ENCODE data around the gene HOXA10.

HOXA10 gene

DNA sequence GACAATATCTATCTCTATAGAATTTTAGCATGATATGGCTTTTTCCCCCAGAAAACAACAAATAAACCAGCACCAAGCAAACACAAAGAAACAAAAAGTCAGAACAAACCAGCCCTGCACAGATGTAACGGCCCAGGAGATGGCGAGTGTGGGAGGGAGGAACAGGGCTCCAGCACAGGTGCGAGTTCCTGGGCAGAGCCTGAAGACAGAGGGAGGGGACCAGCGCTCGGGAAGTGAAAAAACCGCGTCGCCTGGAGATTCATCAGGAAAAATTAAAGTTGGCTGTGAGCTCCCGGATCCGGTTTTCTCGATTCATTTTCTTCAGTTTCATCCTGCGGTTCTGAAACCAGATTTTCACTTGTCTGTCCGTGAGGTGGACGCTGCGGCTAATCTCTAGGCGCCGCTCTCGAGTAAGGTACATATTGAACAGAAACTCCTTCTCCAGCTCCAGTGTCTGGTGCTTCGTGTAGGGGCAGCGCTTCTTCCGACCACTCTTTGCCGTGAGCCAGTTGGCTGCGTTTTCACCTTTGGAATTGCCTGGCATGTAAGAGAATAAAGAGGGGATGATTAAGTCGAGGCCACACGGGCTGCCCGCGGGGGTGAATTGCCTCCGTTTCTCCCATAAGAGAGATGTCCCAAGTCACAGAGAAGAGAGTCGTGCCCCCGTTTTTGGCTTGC is 2.3 kb downstream of the HOXA10 start:
- TF ChIP-seq CTCF (IDR thresholded peaks at IDR 0.05; ENCODE audit: control extremely low read depth, extremely low read depth, low read depth, missing control alignments), result no peak
- ChIA-PET CTCF (interaction anchor here (3.8 kb wide), 1 partner anchor 11 kb away, joined by 19 read pairs; no protein-coding TSS in a partner anchor), POLR2A (no interaction called here)
- DNase-seq (ENCODE audit: extremely low spot score), result no peak

DNA sequence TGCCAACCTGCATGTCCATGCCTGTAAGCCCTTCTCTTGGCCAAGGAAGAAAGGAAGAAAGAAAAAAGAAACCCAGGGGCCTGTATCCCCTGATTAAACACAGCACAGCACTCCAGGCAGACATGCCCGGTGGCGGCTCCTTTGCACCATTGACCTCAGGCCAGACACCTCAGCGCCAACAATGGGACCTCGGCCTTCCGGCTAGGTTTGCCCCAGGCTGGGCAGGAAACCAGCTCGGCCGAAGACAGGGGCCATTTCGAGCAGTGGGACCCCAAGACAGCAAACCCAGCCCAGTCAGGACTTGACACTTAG is 2.8 kb downstream of the HOXA10 start:
- POLR2A ChIA-PET, result no interaction called here
- no peak for DNase-seq (ENCODE audit: extremely low spot score)
- no peak for TF ChIP-seq CTCF (IDR thresholded peaks at IDR 0.05; ENCODE audit: control extremely low read depth, extremely low read depth, low read depth, missing control alignments)
- CTCF ChIA-PET, result interaction anchor here (3.8 kb wide), 1 partner anchor 10 kb away, joined by 19 read pairs; no protein-coding TSS in a partner anchor

DNA sequence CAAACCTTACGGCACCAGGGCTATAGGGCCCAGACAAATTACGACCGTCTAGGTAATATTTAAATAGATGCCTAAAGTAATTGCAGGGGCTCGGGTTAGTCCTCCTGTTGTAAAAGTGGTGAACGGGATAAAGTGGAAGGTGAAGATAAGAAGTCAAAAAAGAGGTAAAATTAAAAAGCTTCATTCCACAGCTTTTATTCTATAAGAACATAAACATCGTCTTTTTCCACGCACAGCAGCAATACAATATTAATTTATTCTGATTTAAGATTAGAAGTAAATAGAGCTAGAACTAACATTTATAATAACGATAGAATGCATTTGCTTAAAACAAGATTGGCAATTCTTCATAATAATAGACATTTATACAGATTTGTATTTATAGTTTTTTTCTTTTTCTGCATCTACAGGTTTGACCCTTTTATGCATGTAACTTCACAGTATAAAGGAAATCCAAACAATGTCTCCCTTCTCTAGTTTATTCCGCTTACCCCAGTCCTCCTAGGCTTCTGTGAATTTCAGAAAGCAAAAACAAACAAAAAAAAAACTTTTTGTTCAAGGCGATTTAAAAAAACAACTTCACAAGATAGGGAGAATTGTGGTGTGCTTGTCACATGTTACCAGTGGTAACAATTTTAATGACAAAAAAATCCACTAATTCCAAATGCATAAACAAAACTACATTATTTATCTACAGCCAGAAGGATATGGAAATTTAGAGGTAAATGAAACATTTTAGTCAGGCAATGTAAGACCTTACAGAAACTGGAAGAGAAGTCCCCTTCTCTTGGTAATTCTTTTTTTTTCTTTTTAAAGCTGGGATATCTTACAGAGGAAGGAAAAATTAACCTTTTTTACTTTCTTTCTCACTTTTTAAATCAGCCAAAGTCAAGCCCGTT is 3.4 kb downstream of the HOXA10 start:
- ChIA-PET CTCF (interaction anchor here (3.8 kb wide), 1 partner anchor 10 kb away, joined by 19 read pairs; no protein-coding TSS in a partner anchor), POLR2A (no interaction called here)
- no peak for DNase-seq (ENCODE audit: extremely low spot score)
- no peak for TF ChIP-seq CTCF (IDR thresholded peaks at IDR 0.05; ENCODE audit: control extremely low read depth, extremely low read depth, low read depth, missing control alignments)

DNA sequence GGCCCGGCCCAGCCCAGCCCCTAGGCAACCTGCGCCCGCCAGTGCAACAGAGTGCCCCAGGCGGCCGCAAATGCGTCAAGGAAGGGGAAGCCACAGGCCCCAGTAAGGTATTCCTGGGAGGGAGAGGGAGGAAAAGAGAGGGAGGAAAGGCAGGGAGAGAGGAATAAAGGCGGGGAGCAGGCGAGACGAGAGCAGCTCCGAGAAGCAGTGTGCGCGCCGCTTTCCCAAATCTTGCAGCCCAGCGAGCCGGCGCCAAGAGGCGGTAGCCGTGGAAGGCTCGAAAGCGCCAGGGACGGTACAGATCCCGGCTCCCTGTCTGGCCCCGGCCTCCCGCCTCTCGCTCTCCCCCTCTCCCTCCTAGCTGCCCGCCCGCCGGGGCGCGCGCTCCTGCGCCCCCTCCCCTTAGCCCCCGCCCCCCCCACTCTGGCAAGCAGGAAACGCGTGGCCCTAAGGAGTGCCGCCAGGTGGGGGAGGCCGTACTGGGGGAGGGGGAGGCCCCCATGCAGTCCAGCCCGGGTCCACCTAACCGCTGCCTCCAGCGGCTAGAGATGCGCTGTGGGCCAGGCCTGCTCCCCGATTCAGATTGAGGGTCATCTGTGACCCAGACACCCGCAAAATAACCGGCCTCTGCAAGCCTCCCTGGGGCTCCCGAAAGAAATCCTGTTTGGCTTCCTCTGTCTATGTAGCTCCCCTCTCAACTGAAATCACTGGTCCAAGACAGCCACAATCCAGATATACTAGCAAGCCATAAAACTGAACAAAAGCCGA is 4.3 kb downstream of the HOXA10 start:
- TF ChIP-seq CTCF (IDR thresholded peaks at IDR 0.05; ENCODE audit: control extremely low read depth, extremely low read depth, low read depth, missing control alignments), result no peak
- no peak for DNase-seq (ENCODE audit: extremely low spot score)
- ChIA-PET POLR2A (no interaction called here), CTCF (interaction anchor here (3.8 kb wide), 1 partner anchor 9 kb away, joined by 19 read pairs; no protein-coding TSS in a partner anchor)

- ChIA-PET POLR2A (no interaction called here), CTCF (interaction anchor here (1.6 to 2.0 kb wide), 3 partner anchors 9 to 486 kb away, joined by 4 to 7 read pairs (median 5); no protein-coding TSS in a partner anchor)
- no peak for DNase-seq (ENCODE audit: extremely low spot score)
- no peak for TF ChIP-seq CTCF (IDR thresholded peaks at IDR 0.05; ENCODE audit: control extremely low read depth, extremely low read depth, low read depth, missing control alignments)
Observed at GRCh38 chr7:27168265-27168947, 5.7 kb downstream of the HOXA10 start.

- DNase-seq (ENCODE audit: extremely low spot score), result no peak
- CTCF ChIA-PET, result interaction anchor here (1.6 to 2.0 kb wide), 3 partner anchors 8 to 486 kb away, joined by 4 to 7 read pairs (median 5); no protein-coding TSS in a partner anchor
- POLR2A ChIA-PET, result no interaction called here
- TF ChIP-seq CTCF (IDR thresholded peaks at IDR 0.05; ENCODE audit: control extremely low read depth, extremely low read depth, low read depth, missing control alignments), result no peak
Observed at GRCh38 chr7:27167916-27168264, 6.2 kb downstream of the HOXA10 start.

All from GM10248 (cell line).